Neuron (in vitro differentiated cells): ENCODE data around the gene SNX30.

ENCODE experiments used
- H2AFZ ChIP-seq: one replicate; pipeline ENCODE4 v1.6.1; 2013; ENCODE audit warnings: low read depth, mild to moderate bottlenecking, inconsistent platforms, low read length, moderate library complexity
- H3K27me3 ChIP-seq: one replicate; pipeline ENCODE4 v1.6.1; 2013; ENCODE audit warnings: low read length; ENCODE audit not compliant: insufficient read depth
- H3K36me3 ChIP-seq: one replicate; pipeline ENCODE4 v1.6.1; 2013; ENCODE audit warnings: low read length; ENCODE audit not compliant: insufficient read depth
- H3K4me1 ChIP-seq: one replicate; pipeline ENCODE4 v1.6.1; 2013; ENCODE audit warnings: low read length; ENCODE audit not compliant: insufficient read depth
- H3K4me3 ChIP-seq: 2 replicates; pipeline ENCODE4 v1.5.1; 2013; ENCODE audit warnings: mild to moderate bottlenecking, low read length, moderate library complexity
- H3K9me3 ChIP-seq: one replicate; pipeline ENCODE4 v1.6.1; 2013; ENCODE audit warnings: low read length

SNX30 gene

DNA sequence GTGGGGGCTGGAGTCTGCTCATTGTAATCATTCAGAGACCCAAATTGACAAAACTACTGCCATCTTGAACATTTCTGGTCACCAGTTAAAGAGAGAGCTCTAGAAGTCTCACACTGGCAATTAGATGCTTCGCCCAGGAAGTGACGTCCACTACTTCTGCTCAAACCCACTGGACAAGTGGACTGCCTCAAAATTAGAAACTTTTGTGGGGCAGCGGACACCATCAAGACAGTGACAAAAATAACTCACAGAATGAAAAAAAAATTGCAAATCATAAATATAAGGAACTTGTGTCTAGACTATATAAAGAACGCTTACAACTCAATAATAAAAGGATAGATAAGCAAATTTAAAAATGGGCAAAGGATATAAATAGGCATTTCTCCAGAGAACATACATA is 149.9 kb downstream of the SNX30 start:
- H3K4me1 ChIP-seq, result no peaks in the 10 kb centered on the region
- no peaks in the 10 kb centered on the region for H3K36me3 ChIP-seq
- H3K4me3 ChIP-seq, result no peak overlapping the region
- H3K9me3 ChIP-seq, result no peaks in the 10 kb centered on the region
- no peak overlapping the region for H2AFZ ChIP-seq
- H3K27me3 ChIP-seq, result no peaks in the 10 kb centered on the region

DNA sequence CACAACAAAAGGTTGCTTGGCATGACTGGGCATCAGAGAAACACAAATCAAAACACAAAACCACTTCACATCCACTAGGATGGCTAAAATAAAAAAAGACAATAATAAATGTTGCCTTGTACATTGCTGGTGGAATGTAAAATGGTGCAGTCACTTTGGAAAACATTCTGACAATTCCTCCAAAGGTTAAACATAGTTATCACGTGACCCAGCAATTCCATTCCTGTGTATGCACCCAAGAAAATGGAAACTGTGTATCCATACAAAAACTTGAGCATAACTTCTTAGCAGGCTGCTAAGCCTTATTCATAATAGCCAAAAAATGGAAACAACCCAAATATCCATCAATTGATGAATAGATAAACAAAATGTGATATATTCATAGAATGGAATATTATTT is 150.3 kb downstream of the SNX30 start:
- no peak overlapping the region for H3K4me3 ChIP-seq
- no peaks in the 10 kb centered on the region for H3K36me3 ChIP-seq
- H3K9me3 ChIP-seq, result no peaks in the 10 kb centered on the region
- no peaks in the 10 kb centered on the region for H3K4me1 ChIP-seq
- no peaks in the 10 kb centered on the region for H3K27me3 ChIP-seq
- no peak overlapping the region for H2AFZ ChIP-seq

DNA sequence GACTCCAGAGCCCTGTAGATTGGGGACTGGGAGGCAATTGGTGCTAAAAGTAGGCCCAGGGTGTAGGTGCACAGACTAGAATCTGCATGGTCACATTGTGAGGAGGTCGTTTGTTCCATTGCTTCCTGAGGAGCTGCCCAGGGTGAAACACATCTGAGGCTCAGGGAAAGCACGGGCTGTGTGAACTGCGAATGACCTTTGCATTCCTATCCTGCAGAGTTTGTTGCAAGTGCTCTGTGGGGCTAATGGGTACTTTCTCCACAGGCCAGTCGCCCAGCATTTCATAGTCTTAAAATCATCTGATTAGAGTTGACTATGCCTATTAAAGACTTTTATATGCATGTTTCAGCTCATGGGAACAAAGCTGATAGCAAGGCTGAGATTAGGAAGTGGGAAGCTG is 154.5 kb downstream of the SNX30 start:
- H3K36me3 ChIP-seq, result no peaks in the 10 kb centered on the region
- no peak overlapping the region for H2AFZ ChIP-seq
- no peaks in the 10 kb centered on the region for H3K9me3 ChIP-seq
- H3K4me1 ChIP-seq, result no peaks in the 10 kb centered on the region
- peaks cover 2% of the 10 kb centered on the region for H3K27me3 ChIP-seq
- no peak overlapping the region for H3K4me3 ChIP-seq

DNA sequence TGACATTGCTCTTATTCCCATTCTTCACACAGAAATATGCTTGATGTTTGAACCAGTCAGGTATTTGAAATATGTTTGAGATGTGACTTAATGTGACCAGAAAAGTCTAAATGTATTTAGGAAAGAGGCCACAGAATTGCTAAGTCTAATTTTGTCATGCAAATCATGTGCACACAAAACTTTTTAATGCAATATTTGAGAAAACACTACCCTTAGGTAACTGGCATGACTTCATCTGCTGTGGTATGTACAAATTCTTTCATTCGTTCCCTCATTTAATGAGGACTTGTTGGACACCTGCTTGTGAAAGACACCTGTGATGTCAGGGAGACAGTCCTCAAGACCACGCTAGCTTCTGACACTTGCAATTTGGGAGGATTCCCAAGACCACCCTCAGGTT is 161.2 kb downstream of the SNX30 start:
- Histone ChIP-seq H3K36me3 (no peaks in the 10 kb centered on the region), H3K9me3 (no peaks in the 10 kb centered on the region), H2AFZ (no peak overlapping the region), H3K27me3 (peaks cover 5% of the 10 kb centered on the region), H3K4me3 (no peak overlapping the region), H3K4me1 (no peaks in the 10 kb centered on the region)

DNA sequence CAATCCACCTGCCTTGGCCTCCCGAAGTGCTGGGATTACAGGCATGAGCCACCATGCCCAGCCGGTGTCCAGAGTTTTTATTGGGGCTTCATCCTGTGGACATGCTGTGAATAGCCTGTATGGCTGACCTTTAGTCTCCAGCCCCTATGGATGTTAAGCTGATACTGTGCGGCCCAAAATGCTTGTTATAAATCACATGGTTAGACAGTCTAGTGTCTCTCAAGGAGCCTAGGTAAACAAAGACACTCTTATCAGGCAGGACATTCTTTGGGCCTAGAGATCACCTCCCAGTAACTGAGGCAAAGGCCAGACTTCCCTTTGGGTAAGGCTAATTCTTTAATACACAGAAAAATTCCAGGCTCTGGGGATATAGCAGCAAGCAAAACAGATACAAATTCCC is 162.1 kb downstream of the SNX30 start:
- Histone ChIP-seq H3K9me3 (no peaks in the 10 kb centered on the region), H3K4me1 (no peaks in the 10 kb centered on the region), H3K36me3 (no peaks in the 10 kb centered on the region), H3K27me3 (peaks cover 5% of the 10 kb centered on the region), H2AFZ (no peak overlapping the region), H3K4me3 (no peak overlapping the region)

DNA sequence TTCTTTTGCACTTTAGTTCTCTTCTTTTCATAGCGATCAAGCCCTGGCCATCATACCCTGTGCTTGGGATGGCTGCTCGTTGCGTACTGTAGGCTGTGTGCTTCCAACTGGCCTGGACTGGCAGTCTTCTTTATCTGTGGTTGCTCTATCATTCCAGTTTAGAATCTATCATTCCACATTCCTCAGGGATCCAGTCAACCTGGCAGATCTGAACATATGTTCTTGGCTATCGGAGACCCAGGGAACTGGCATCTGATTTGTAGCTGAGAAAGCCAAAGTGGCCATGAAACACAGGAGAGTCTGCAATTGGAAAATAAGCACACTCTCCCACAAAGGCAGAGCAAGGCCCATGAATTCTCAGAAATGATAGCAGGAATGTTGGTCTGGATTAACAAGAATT is 162.8 kb downstream of the SNX30 start:
- Histone ChIP-seq H2AFZ (no peak overlapping the region), H3K4me3 (no peak overlapping the region), H3K9me3 (no peaks in the 10 kb centered on the region), H3K27me3 (peaks cover 5% of the 10 kb centered on the region), H3K36me3 (no peaks in the 10 kb centered on the region), H3K4me1 (no peaks in the 10 kb centered on the region)

DNA sequence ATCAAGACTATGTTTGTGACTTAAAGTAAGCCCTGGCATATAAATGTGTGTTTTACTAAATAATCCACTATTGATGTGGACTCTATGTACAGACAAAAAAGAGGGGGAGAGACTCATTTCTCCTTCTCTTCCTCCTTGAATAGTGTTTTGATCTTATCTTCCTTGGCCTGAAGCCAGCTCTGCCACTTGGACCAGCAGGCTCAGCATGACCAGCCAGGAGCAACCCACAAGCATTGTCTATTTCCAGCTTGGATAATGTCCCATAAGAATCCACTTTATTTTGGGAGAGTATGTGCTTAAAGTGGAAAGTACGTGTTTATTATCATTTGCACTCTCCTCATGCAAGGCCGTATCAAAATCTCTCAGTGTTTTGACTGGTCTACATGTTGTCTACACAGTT is 164.0 kb downstream of the SNX30 start:
- Histone ChIP-seq H3K36me3 (no peaks in the 10 kb centered on the region), H2AFZ (no peak overlapping the region), H3K4me3 (no peak overlapping the region), H3K4me1 (no peaks in the 10 kb centered on the region), H3K9me3 (no peaks in the 10 kb centered on the region), H3K27me3 (peaks cover 5% of the 10 kb centered on the region)

DNA sequence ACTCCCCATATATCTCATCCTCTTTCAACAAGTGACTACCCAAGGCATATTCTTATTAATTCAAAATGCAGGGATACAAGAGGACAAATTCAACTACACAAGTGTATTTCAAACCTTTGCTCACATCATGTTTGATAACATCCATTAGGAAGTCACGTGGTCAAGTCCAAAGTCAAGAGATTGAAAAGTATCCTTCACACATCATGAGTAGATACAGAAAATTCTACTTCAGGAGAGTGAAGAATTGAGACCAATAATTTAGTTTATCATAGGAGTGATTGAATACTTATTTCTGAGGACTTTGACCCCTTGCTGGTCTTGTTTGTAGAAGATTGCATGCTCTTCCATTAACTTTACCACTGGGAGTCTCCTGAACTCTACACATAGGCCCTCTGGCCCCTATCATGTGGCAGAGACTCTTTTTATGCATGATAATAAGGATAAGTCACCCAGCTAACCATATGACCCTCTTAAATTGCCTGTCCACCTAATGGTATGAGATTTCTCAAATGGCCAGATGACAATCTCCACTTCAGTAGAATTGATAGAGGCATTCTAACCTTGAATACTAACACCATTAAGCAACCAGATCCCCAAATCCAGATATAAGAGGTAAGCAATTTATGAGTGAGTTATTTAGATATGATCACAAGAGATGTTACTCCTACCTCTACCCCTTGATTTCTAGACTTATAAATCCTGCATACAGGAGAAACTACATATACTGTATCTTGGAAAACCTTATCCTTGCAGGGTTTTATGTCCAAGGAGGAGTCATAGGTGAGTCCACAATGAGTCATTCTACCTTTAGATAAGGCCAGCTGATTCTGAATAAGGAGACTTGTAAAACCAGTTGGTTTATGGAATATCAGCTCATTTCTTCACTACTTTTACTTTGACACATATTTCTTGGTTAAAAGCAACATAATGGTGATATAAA is 166.8 kb downstream of the SNX30 start:
- Histone ChIP-seq H3K4me1 (no peaks in the 10 kb centered on the region), H2AFZ (no peak overlapping the region), H3K4me3 (no peak overlapping the region), H3K9me3 (no peaks in the 10 kb centered on the region), H3K27me3 (no peaks in the 10 kb centered on the region), H3K36me3 (no peaks in the 10 kb centered on the region)

DNA sequence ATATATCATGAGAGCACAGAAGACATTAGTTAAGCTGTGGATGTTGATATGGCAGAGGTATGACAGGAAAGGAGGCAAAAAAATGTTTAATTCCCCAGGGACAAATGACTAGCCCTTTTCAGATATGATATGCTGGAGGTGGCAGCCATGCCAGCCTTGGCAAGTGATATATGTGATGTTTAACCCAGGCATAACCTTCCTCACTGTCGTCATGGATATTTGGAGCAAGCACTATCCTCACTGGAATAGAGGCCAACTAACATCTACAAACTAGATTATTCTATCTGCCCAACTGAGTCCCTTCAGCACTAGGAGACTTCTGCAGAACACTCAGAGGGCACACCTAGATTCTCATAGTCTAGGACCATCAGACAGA is 167.4 kb downstream of the SNX30 start:
- Histone ChIP-seq H3K9me3 (no peaks in the 10 kb centered on the region), H3K4me3 (no peak overlapping the region), H3K36me3 (no peaks in the 10 kb centered on the region), H3K27me3 (no peaks in the 10 kb centered on the region), H3K4me1 (no peaks in the 10 kb centered on the region), H2AFZ (no peak overlapping the region)

DNA sequence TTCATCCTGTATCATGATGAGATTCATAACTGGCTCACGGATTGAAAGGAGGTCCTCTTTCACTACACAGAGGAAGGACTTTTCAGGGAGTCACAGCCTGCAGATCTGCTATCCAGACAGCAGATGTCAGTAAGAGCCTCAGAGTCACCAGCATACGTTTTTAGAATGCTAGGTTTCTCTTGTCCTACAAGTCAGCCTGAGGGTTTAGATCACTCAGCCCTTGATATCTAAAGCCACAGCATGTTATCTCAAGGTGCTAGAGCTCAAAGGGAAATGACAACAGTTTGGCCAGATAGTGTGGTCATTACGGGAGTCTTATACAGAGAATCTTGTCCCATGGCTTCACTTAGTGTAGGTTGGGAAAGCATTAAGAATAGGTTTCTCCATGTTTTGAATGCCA is 171.0 kb downstream of the SNX30 start:
- H3K9me3 ChIP-seq, result no peaks in the 10 kb centered on the region
- H2AFZ ChIP-seq, result no peak overlapping the region
- no peak overlapping the region for H3K4me3 ChIP-seq
- H3K27me3 ChIP-seq, result no peaks in the 10 kb centered on the region
- no peaks in the 10 kb centered on the region for H3K36me3 ChIP-seq
- H3K4me1 ChIP-seq, result peaks cover 3% of the 10 kb centered on the region
